ENCODE measurements around the gene RELN.

DNA sequence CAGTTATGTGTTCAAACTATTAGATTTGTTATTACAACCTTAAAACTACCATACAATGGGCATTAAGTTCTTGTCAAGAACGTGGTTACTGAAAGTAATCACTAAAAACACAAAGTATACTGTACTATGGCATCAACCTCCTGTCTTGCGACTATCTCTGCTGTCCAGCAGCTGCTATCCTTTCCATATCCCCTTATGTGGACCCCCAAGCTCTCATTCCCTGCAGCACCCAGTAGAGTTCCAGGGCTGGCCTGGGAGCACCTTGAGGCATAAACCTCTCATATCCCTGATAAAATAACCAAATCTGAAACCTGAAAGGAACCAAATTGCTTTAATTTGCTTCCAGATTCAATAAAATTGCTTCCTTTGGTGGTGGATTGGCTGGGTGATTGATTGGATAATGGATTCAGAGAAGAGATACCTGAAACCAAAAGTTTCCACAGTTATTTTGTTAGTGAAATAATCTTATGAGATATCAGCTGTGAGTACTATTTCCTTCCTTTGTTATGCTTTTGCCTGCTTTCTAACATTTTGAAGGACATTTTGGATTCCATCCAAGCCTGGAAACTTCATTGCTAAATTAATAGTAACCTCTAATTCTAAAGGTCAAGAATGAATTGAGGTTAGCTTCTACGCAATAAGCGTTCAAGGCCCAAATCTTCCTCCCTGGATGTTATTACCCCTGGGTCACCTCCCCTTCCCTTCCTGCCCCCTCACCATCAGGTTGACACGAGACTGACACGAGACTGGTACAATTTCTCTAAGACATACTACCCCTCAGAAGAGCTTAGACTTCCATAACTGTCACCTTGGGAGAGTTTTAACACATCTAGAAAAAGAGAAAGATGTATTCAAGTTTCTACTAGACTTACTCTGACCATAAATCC is 48.8 kb downstream of the RELN start:
- TF ChIP-seq ZSCAN21 (CRISPR knock-in tag; IDR thresholded peaks at IDR 0.05; ENCODE audit: borderline replicate concordance) (no peak), RAD21 (CRISPR knock-in tag; IDR thresholded peaks at IDR 0.05) (no peak), ASH2L (IDR thresholded peaks at IDR 0.05; ENCODE audit: insufficient read length, low read depth, low read length) (no peak), IKZF5 (CRISPR knock-in tag; IDR thresholded peaks at IDR 0.05) (no peak), CTCF (CRISPR knock-in tag; IDR thresholded peaks at IDR 0.05) (no peak), TAF1 (CRISPR knock-in tag; IDR thresholded peaks at IDR 0.05) (no peak)
- TF ChIP-seq, protein P1, sequence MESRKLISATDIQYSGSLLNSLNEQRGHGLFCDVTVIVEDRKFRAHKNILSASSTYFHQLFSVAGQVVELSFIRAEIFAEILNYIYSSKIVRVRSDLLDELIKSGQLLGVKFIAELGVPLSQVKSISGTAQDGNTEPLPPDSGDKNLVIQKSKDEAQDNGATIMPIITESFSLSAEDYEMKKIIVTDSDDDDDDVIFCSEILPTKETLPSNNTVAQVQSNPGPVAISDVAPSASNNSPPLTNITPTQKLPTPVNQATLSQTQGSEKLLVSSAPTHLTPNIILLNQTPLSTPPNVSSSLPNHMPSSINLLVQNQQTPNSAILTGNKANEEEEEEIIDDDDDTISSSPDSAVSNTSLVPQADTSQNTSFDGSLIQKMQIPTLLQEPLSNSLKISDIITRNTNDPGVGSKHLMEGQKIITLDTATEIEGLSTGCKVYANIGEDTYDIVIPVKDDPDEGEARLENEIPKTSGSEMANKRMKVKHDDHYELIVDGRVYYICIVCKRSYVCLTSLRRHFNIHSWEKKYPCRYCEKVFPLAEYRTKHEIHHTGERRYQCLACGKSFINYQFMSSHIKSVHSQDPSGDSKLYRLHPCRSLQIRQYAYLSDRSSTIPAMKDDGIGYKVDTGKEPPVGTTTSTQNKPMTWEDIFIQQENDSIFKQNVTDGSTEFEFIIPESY (CRISPR knock-in tag; IDR thresholded peaks at IDR 0.05) = no peak
